Ascending aorta (tissue), 2 donors: Measurements from ENCODE around the gene TMED7. TPM values are rescaled to one million over a fixed set of nuclear protein-coding genes. Genes with fewer than 3 reads are reported as not detected.

Source experiments
- DNase-seq, 2 donors: peaks; one replicate each; pipeline ENCODE4 v3.0.0-alpha.2; 2019; ENCODE audit warnings: low spot score in 2 of 2
- H3K27ac ChIP-seq, 2 donors: fragments of 200-600 bp; sonication (generic); one replicate each; pipeline ENCODE4 v1.5.1; 2016 to 2017; ENCODE audit warnings: mild to moderate bottlenecking in 1 of 2
- H3K27me3 ChIP-seq: fragments of 200-600 bp; sonication (generic); one replicate; pipeline ENCODE4 v1.5.1; 2017
- H3K36me3 ChIP-seq, 2 donors: fragments of 200-600 bp; sonication (generic); one replicate each; pipeline ENCODE4 v1.5.1; 2016
- H3K4me1 ChIP-seq, 2 donors: fragments of 200-600 bp; sonication (generic); one replicate each; pipeline ENCODE4 v1.5.1; 2016 to 2017; ENCODE audit warnings: mild to moderate bottlenecking in 1 of 2
- H3K4me3 ChIP-seq, 2 donors: fragments of 200-600 bp; sonication (generic); one replicate each; pipeline ENCODE4 v1.5.1; 2016 to 2017; ENCODE audit warnings: mild to moderate bottlenecking in 1 of 2
- H3K9me3 ChIP-seq, 2 donors: fragments of 200-600 bp; sonication (generic); one replicate each; pipeline ENCODE4 v1.5.1; 2016
- intact Hi-C: fragments of 100-400 bp; cut with DNase I; formaldehyde crosslinking; loops from one replicate; pipeline ENCODE4 v1.15.1; 2023
- total RNA-seq: library from RNA; depleted of rRNA; stranded (reverse); fragments of >200 nt; gene quantifications from one replicate; pipeline ENCODE4 v1.1.0, GENCODE V29; 2016
- TF ChIP-seq, protein P1 (sequence below), 3 experiments: fragments of 200-600 bp in 2 of 3; fragments of 450-650 bp in 1 of 3; sonication (generic) in 2 of 3; IDR thresholded peaks; one replicate each; pipeline ENCODE4 v1.5.1; 2016 to 2019; ENCODE audit warnings: antibody characterized with exemption in 3 of 3, mild to moderate bottlenecking in 1 of 3, moderate library complexity in 1 of 3

TMED7 gene
- total RNA-seq, 1 donor from 2014 or later: 52.0 TPM

DNA sequence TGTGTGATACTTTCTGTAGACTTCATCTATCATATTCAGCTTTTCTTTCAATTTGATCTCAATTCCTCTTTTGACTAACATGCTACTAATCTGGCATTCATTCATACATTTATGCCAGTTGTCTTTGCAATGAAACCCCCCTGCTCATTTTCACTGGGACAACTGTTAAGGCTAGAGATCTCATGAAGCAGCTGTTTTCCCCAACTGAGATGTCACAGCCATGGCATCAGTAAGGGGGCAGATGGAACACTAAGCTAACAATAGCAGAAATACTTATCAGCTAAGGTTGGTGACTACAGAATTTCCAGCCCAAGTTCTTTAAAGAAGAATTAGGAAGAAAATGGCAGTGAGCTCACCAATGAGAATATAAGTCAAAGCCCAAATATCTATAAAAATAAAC, 9.4 kb downstream of the TMED7 start:
- no peak overlapping the region for H3K27ac ChIP-seq
- no peaks in the 10 kb centered on the region for H3K4me1 ChIP-seq
- no peak for DNase-seq
- H3K36me3 ChIP-seq: peaks cover 3 to 51% of the 10 kb centered on the region in 2 donors
- TF ChIP-seq, protein P1, sequence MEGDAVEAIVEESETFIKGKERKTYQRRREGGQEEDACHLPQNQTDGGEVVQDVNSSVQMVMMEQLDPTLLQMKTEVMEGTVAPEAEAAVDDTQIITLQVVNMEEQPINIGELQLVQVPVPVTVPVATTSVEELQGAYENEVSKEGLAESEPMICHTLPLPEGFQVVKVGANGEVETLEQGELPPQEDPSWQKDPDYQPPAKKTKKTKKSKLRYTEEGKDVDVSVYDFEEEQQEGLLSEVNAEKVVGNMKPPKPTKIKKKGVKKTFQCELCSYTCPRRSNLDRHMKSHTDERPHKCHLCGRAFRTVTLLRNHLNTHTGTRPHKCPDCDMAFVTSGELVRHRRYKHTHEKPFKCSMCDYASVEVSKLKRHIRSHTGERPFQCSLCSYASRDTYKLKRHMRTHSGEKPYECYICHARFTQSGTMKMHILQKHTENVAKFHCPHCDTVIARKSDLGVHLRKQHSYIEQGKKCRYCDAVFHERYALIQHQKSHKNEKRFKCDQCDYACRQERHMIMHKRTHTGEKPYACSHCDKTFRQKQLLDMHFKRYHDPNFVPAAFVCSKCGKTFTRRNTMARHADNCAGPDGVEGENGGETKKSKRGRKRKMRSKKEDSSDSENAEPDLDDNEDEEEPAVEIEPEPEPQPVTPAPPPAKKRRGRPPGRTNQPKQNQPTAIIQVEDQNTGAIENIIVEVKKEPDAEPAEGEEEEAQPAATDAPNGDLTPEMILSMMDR (IDR thresholded peaks at IDR 0.05): no peak
- no peaks in the 10 kb centered on the region for H3K27me3 ChIP-seq
- intact Hi-C loops: no loop called here
- H3K9me3 ChIP-seq: no peaks in the 10 kb centered on the region
- no peak overlapping the region for H3K4me3 ChIP-seq

DNA sequence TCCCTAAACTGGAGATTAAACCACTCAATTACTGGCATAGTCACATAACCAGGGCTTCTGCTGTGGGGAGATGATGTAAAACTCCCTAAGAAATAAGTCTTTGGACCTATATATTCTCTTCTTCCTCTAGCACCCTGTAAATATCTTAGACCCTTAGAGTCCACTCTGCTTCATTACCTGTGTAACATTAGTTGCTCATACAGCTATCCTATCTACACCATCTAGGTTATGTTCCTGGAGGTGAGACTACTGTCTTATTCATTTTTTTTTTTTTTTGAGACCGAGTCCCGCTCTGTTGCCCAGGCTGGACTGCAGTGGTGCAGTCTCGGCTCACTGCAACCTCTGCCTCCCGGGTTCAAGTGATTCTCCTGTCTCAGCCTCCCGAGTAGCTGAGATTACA, 14.0 kb downstream of the TMED7 start:
- no peaks in the 10 kb centered on the region for H3K4me1 ChIP-seq
- H3K36me3 ChIP-seq: peaks cover 0 to 27% of the 10 kb centered on the region in 2 donors
- TF ChIP-seq, protein P1 (IDR thresholded peaks at IDR 0.05): no peak
- H3K27me3 ChIP-seq: no peaks in the 10 kb centered on the region
- no peak overlapping the region for H3K4me3 ChIP-seq
- no peaks in the 10 kb centered on the region for H3K9me3 ChIP-seq
- H3K27ac ChIP-seq: no peak overlapping the region
- DNase-seq: no peak
- intact Hi-C loops: no loop called here

DNA sequence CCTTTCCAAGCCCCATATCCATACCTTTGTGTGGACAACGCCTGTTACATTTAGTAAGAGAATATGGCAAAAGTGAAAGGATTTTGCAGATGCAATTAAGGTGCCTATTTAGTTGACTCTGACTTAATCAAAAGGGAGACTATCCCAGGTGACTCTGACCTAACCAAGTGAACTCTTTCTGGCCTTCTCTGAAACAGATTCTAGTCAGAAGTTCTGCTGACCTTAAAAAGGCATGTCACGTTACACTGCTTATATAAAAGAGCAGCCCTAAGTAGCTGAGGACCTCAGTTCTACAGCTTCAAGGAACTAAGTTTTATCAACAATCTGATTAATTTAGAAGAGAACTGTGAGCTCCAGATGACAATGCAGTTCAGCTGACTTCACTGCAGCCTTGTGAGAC, 17.9 kb downstream of the TMED7 start:
- Histone ChIP-seq H3K36me3 (peaks cover 0 to 5% of the 10 kb centered on the region in 2 donors), H3K4me1 (peaks cover 0 to under 1% of the 10 kb centered on the region in 2 donors), H3K4me3 (no peak overlapping the region), H3K9me3 (no peaks in the 10 kb centered on the region), H3K27me3 (no peaks in the 10 kb centered on the region), H3K27ac (peak overlapping the region in 1 of 2 donors; percentile 15)
- TF ChIP-seq, protein P1 (IDR thresholded peaks at IDR 0.05): no peak
- intact Hi-C loops: no loop called here
- DNase-seq: no peak

DNA sequence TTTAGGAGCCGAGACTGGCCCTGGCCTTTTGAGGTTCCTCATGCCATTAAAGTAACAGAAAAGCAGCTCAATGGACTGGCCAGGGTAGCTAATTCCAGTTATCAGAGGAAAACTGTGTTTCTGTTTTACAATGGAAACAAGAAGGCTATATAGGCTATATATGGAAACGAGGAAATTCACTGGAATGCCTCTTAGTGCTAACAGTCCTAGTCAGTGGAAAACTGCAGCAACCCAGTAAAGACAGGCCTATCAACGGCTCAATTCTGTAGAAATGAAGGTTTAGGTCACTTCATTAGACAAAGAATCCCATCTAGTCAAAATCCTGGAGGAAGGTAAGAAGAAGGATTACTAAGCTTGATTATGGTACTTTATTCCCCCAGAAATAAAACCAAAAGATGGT, 20.4 kb downstream of the TMED7 start:
- TF ChIP-seq, protein P1 (IDR thresholded peaks at IDR 0.05): no peak
- H3K9me3 ChIP-seq: no peaks in the 10 kb centered on the region
- intact Hi-C loops: no loop called here
- no peaks in the 10 kb centered on the region for H3K27me3 ChIP-seq
- H3K4me3 ChIP-seq: no peak overlapping the region
- no peaks in the 10 kb centered on the region for H3K36me3 ChIP-seq
- H3K4me1 ChIP-seq: peaks cover 0 to 8% of the 10 kb centered on the region in 2 donors
- H3K27ac ChIP-seq: peak overlapping the region; percentile 3 to 15
- DNase-seq: no peak

DNA sequence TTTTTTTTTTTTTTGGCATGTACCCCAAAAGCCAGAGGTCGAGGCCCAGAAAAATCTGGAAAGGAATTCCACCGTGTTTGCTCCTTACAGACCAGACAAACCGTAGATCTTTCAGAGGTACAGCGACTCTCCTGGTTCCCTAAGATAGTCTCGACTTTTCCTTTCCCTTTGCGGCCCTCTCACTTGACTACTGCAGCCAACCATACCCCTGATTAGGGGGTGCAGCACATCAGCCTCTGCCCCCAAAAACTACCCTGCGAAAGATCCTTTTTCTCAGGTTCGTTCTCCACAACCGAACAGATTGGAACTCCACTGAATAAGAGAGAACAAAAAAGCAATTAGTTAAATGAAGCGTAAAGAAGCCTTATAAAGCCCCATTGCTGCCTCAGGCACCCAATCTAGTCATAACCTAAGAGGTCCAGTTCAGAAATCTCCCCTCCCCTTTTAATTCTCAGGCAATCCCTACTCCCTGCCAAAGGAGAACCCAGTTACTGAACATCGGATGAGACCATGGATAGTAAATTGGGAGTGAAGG, 23.2 kb downstream of the TMED7 start:
- peak overlapping the region; percentile 77 to 88 for H3K4me3 ChIP-seq
- H3K27me3 ChIP-seq: no peaks in the 10 kb centered on the region
- H3K36me3 ChIP-seq: no peaks in the 10 kb centered on the region
- H3K4me1 ChIP-seq: peaks cover 0 to 14% of the 10 kb centered on the region in 2 donors
- no peak for DNase-seq
- H3K27ac ChIP-seq: peak overlapping the region; percentile 93 to 95
- TF ChIP-seq, protein P1 (IDR thresholded peaks at IDR 0.05): no peak
- intact Hi-C loops: loop anchor here (1.0 kb wide), 1 partner anchor 23 kb away; no protein-coding TSS in a partner anchor
- H3K9me3 ChIP-seq: no peaks in the 10 kb centered on the region
